Measurements from ENCODE around the gene MSANTD7. TPM values are rescaled to one million over a fixed set of nuclear protein-coding genes. Genes with fewer than 3 reads are reported as not detected.

The MSANTD7 gene
- total and polyA plus RNA-seq, 9 of the 15 experiments (the other 6 are each of a cell fraction or from before 2014, with no cell fraction given) = 5.2 to 27.3 (median 23.6) TPM

- TF ChIP-seq ZNF639 (CRISPR knock-in tag; conservative IDR thresholded peaks at IDR 0.05 in 1 of 2, IDR thresholded peaks at IDR 0.05 in 1 of 2) (peak in 1 of 2 experiments; percentile 76; a peak in 2 of 4 replicates), ZNF224 (CRISPR knock-in tag; IDR thresholded peaks at IDR 0.05) (no peak), ZNF592 (IDR thresholded peaks at IDR 0.05) (0 out of 2 replicates have a peak, but pooled peaks have one; percentile 49), SLC30A9 (CRISPR knock-in tag; IDR thresholded peaks at IDR 0.05) (no peak), POLR2A (conservative IDR thresholded peaks at IDR 0.05) (peak; percentile 93), MBD2 (IDR thresholded peaks at IDR 0.05; ENCODE audit: borderline replicate concordance, low read depth) (0 out of 2 replicates have a peak, but pooled peaks have one; percentile 2), HMGXB4 (CRISPR knock-in tag; IDR thresholded peaks at IDR 0.05) (no peak), BCOR (IDR thresholded peaks at IDR 0.05) (0 out of 2 replicates have a peak, but pooled peaks have one; percentile 48), ELF2 (CRISPR knock-in tag; IDR thresholded peaks at IDR 0.05) (peak; percentile 56; the same call in 1 of the 2 replicates), MITF (IDR thresholded peaks at IDR 0.05) (0 out of 2 replicates have a peak, but pooled peaks have one; percentile 48), ETV1 (tag; conservative IDR thresholded peaks at IDR 0.05; ENCODE audit: low read depth) (peak; percentile 79), ZNF511 (CRISPR knock-in tag; IDR thresholded peaks at IDR 0.05) (peak; percentile 79), NFE2 (IDR thresholded peaks at IDR 0.05; ENCODE audit: low read depth) (no peak), ZBTB33 (CRISPR knock-in tag; IDR thresholded peaks at IDR 0.05) (0 out of 2 replicates have a peak, but pooled peaks have one; percentile 7)
Observed at GRCh38 chr10:14878266-14879123, 40.4 kb downstream of the MSANTD7 start, which contains the start of gene SUV39H2 (continued).

All from K562 (cell line).